Stimulated activated naive CD8-positive, alpha-beta T cell treated with anti-CD3 and anti-CD28 coated beads, Interleukin-15, amount 100 ng/mL, for 72 hours (primary cell): ENCODE results near the gene COL1A2.

Experiments
- ATAC-seq: fragments of 150-1000 bp; cut with Tn5 transposase; 2 replicates; pipeline ENCODE4 v1.10.0; 2021; ENCODE audit warnings: mild to moderate bottlenecking, moderate library complexity
- DNase-seq, 2 donors: peaks; one replicate each; pipeline ENCODE4 v3.0.0; 2021 to 2022
- H3K27ac Mint-ChIP-seq, 2 donors: one replicate each; pipeline ENCODE4 v1.8.0; 2022; ENCODE audit warnings: mild to moderate bottlenecking in 2 of 2, mixed read lengths in 2 of 2, moderate library complexity in 2 of 2
- H3K27me3 Mint-ChIP-seq: one replicate; pipeline ENCODE4 v1.8.0; 2022; ENCODE audit warnings: mixed read lengths
- H3K4me1 Mint-ChIP-seq: one replicate; pipeline ENCODE4 v1.8.0; 2022; ENCODE audit warnings: mild to moderate bottlenecking, mixed read lengths
- H3K4me3 Mint-ChIP-seq, 2 donors: one replicate each; pipeline ENCODE4 v1.8.0; 2022; ENCODE audit warnings: mild to moderate bottlenecking in 2 of 2, mixed read lengths in 2 of 2, moderate library complexity in 1 of 2
- H3K9me3 Mint-ChIP-seq, 2 donors: one replicate each; pipeline ENCODE4 v1.8.0; 2022; ENCODE audit warnings: mixed read lengths in 2 of 2

Gene COL1A2

DNA sequence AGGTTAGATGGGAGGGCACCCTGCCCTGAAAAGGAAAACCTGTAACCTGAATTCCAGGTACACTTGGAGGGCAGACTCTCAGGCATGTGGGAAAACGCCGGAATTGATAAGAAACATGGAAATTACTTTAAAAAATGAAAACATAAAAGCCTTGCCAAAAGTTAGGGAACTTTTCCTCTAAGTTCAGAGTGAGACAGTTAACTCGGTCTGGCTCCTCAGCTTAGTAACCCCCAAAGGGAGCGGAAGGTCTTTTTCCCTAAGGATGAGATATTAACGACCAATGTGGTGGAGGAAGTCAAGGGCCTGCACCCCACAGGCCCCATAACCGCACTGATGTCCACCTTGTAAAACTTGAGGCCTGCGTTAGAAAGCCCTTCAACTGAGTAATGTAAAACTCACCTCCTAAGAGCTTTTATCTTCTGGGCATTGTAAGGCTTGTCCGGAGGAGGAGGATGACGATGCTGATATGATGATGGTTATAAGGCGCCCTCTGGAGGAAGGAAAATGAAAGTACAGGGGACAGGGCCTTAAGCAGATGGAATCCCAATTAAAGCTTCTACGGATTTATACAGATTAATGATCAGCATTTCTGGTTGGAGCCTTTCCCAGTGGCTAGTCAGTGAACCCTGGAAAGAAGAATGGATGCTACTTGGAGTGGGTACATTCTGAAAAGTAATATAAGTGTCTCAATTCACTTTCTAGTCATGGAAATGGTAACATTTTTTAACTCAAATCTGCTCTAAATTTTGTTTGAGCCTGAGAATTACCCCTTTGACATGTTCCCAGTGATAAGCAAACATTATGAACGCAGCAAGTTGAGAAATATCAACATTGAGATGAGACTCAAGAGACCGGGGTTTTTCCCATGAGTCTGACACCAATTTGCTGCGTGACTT is 694 bp downstream of the COL1A2 start:
- H3K27ac Mint-ChIP-seq = no peak overlapping the region
- H3K4me3 Mint-ChIP-seq = peak overlapping the region in 1 of 2 donors; percentile 58
- no peaks in the 10 kb centered on the region for H3K9me3 Mint-ChIP-seq
- peak; percentile 9 to 33 for DNase-seq
- ATAC-seq = peak; percentile 76
- peaks cover 35% of the 10 kb centered on the region for H3K27me3 Mint-ChIP-seq
- H3K4me1 Mint-ChIP-seq = peaks cover 7% of the 10 kb centered on the region

DNA sequence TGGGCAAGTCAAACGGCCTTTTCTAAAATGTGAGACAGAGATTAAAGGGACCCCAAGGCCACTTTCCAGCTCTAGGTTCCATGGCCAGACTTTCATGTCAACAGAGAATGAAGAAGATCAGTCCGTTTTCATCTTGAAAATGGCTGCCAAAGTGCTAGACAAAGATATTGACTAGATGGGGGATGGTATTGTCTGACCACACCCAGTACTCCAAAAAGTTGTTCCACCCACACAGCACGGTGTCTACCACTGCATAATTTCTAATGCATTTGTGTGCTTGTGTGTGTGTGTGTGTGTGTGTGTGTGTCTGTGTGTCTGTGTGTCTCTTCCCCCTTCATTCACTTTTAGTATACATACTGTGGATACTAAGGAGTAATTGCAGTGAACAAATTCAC is 1.3 kb downstream of the COL1A2 start:
- ATAC-seq (no peak), DNase-seq (no peak)
- Mint-ChIP-seq H3K4me3 (no peak overlapping the region), H3K27me3 (peaks cover 32% of the 10 kb centered on the region), H3K27ac (no peak overlapping the region), H3K9me3 (no peaks in the 10 kb centered on the region), H3K4me1 (peaks cover 7% of the 10 kb centered on the region)

- peaks cover 32% of the 10 kb centered on the region for H3K27me3 Mint-ChIP-seq
- DNase-seq (no peak), ATAC-seq (no peak)
- no peaks in the 10 kb centered on the region for H3K9me3 Mint-ChIP-seq
- no peak overlapping the region for H3K27ac Mint-ChIP-seq
- peaks cover 7% of the 10 kb centered on the region for H3K4me1 Mint-ChIP-seq
- H3K4me3 Mint-ChIP-seq = no peak overlapping the region
Observed at GRCh38 chr7:94396596-94396995, 1.9 kb downstream of the COL1A2 start.

- DNase-seq (no peak), ATAC-seq (no peak)
- no peak overlapping the region for H3K4me3 Mint-ChIP-seq
- no peak overlapping the region for H3K27ac Mint-ChIP-seq
- H3K9me3 Mint-ChIP-seq = no peaks in the 10 kb centered on the region
- peaks cover 7% of the 10 kb centered on the region for H3K4me1 Mint-ChIP-seq
- H3K27me3 Mint-ChIP-seq = peaks cover 38% of the 10 kb centered on the region
Observed at GRCh38 chr7:94397722-94398121, 3.0 kb downstream of the COL1A2 start.

DNA sequence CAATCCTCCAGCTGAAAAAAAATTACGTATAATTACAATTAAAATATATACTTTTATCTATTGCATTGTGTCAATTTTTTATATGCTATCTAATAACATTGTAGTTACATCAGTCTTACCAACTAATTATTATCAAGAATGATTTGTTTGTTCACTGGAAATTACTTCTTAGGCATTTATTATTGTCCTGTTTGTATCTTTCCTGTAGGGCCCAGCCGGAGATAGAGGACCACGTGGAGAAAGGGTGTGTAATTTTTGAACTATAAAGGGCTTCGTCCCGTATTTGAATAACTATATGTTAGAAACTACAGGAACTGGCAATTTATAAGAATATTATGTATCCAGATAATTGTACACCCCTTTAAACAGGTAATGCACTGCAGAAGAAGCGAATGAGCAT is 4.1 kb downstream of the COL1A2 start:
- Mint-ChIP-seq H3K4me1 (peaks cover 7% of the 10 kb centered on the region), H3K27me3 (peaks cover 36% of the 10 kb centered on the region), H3K4me3 (no peak overlapping the region), H3K9me3 (no peaks in the 10 kb centered on the region), H3K27ac (no peak overlapping the region)
- ATAC-seq (no peak), DNase-seq (no peak)

- H3K4me1 Mint-ChIP-seq = peaks cover 3% of the 10 kb centered on the region
- H3K27ac Mint-ChIP-seq = no peak overlapping the region
- ATAC-seq (no peak), DNase-seq (no peak)
- no peak overlapping the region for H3K4me3 Mint-ChIP-seq
- H3K27me3 Mint-ChIP-seq = peaks cover 29% of the 10 kb centered on the region
- H3K9me3 Mint-ChIP-seq = no peaks in the 10 kb centered on the region
Observed at GRCh38 chr7:94400022-94400421, 5.3 kb downstream of the COL1A2 start.

DNA sequence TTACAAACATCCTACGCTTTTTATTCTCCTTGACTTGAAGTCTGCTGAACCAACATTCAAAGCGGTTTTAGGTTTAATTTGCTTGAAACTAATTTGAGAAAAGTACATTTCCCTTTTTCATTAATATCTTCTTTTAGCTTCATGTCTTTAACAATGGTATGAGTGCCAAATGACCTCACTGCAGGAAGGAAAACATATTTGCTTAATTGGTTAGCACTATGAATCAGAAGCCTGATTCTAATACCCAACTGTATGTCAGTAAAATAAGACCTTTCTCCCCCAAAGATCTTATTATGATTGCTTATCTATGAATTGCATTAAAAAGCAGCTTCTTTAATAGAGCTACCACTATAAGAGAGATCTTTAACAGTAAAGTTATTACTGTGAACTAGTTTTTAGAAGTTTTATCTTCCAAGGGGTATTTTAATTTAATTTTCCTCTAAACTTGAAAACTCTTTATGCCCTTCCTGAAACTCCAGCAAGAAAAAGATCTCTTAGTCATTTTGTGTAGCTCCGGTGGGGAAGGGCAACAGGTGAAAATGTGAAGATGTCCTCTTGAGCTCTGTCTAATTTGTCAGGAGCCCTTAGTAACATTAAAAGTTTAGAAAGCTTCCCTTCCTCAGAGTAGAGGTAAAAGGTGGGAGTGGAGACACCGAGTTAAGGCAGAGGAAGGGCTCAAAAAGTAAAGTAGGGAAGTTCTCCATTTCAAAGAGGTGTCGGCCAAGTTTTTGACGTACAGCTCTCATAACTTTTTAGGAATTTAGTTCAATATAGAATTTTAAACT is 6.1 kb downstream of the COL1A2 start:
- Mint-ChIP-seq H3K4me3 (no peak overlapping the region), H3K9me3 (no peaks in the 10 kb centered on the region), H3K27ac (no peak overlapping the region), H3K27me3 (peaks cover 21% of the 10 kb centered on the region), H3K4me1 (no peaks in the 10 kb centered on the region)
- no peak for ATAC-seq
- no peak for DNase-seq

- Mint-ChIP-seq H3K9me3 (no peaks in the 10 kb centered on the region), H3K4me3 (no peak overlapping the region), H3K27me3 (peaks cover 15% of the 10 kb centered on the region), H3K27ac (no peak overlapping the region), H3K4me1 (no peaks in the 10 kb centered on the region)
- DNase-seq = no peak
- no peak for ATAC-seq
Observed at GRCh38 chr7:94401428-94401814, 6.7 kb downstream of the COL1A2 start.

DNA sequence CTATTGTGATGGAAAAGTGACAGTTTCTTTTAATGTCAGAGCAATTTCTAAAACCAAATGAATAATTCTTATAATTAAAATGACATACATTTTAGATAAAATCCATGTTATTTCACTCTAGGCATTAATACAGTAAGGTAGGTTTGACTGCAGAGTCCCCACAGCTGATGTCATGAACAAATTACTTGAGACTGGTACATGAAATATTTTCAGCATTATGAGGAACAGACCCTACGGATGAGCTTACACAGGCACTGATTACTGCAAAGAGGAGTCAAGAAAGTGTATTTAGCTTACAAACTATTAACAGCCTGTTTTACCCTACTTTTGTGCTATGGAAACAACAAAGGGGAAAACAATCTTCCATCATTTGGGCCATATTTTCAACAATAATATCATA is 8.9 kb downstream of the COL1A2 start:
- H3K27ac Mint-ChIP-seq = no peak overlapping the region
- ATAC-seq (no peak), DNase-seq (no peak)
- peaks cover 16% of the 10 kb centered on the region for H3K27me3 Mint-ChIP-seq
- H3K4me3 Mint-ChIP-seq = no peak overlapping the region
- H3K9me3 Mint-ChIP-seq = no peaks in the 10 kb centered on the region
- no peaks in the 10 kb centered on the region for H3K4me1 Mint-ChIP-seq

- Mint-ChIP-seq H3K9me3 (no peaks in the 10 kb centered on the region), H3K4me3 (no peak overlapping the region), H3K27me3 (peaks cover 24% of the 10 kb centered on the region), H3K27ac (no peak overlapping the region), H3K4me1 (no peaks in the 10 kb centered on the region)
- no peak for DNase-seq
- no peak for ATAC-seq
Observed at GRCh38 chr7:94405506-94405905, 10.8 kb downstream of the COL1A2 start.

DNA sequence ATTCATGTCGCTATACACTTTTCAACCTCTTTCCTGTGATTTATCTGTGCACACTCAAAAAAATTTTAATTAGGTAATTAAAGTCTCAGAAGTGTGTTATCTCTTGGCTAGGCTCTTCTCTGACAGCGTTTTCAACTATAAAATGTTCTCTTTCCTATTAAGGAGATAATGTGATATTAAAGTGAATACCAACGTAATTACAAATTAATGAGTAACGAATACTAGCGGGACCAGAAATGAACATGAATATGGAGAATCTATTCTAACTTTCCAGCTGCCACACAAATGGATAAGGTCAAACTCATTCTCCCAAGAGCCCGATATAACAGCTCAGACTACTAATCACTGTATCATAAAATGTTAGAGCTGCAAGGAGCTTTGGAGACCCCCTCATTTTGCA is 12.0 kb downstream of the COL1A2 start:
- Mint-ChIP-seq H3K9me3 (no peaks in the 10 kb centered on the region), H3K27ac (no peak overlapping the region), H3K27me3 (peaks cover 24% of the 10 kb centered on the region), H3K4me1 (no peaks in the 10 kb centered on the region), H3K4me3 (no peak overlapping the region)
- ATAC-seq (no peak), DNase-seq (no peak)

GRCh38 chr7:94409200-94409948 is 14.7 kb downstream of the COL1A2 start:
- Mint-ChIP-seq H3K4me3 (no peak overlapping the region), H3K27ac (no peak overlapping the region), H3K9me3 (no peaks in the 10 kb centered on the region), H3K4me1 (no peaks in the 10 kb centered on the region), H3K27me3 (peaks cover 13% of the 10 kb centered on the region)
- ATAC-seq = no peak
- no peak for DNase-seq

- Mint-ChIP-seq H3K27me3 (peaks cover 13% of the 10 kb centered on the region), H3K4me3 (no peak overlapping the region), H3K4me1 (no peaks in the 10 kb centered on the region), H3K27ac (no peak overlapping the region), H3K9me3 (no peaks in the 10 kb centered on the region)
- DNase-seq (no peak), ATAC-seq (no peak)
Observed at GRCh38 chr7:94410413-94411187, 15.9 kb downstream of the COL1A2 start.

DNA sequence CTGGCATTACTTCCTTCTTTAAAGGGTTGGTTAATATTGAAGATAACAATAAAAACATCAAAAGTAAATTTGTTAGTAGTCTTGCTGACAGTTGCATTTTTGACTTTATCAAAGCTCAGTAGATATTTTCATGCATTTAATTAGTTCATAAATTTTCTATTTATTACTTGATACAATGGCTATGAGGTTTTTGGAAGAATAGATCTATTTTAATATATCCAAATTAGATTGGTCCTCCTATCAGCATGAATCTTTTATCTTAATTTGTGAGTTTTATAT is 16.4 kb downstream of the COL1A2 start:
- Mint-ChIP-seq H3K27me3 (peaks cover 13% of the 10 kb centered on the region), H3K9me3 (no peaks in the 10 kb centered on the region), H3K27ac (no peak overlapping the region), H3K4me3 (no peak overlapping the region), H3K4me1 (no peaks in the 10 kb centered on the region)
- no peak for DNase-seq
- no peak for ATAC-seq

DNA sequence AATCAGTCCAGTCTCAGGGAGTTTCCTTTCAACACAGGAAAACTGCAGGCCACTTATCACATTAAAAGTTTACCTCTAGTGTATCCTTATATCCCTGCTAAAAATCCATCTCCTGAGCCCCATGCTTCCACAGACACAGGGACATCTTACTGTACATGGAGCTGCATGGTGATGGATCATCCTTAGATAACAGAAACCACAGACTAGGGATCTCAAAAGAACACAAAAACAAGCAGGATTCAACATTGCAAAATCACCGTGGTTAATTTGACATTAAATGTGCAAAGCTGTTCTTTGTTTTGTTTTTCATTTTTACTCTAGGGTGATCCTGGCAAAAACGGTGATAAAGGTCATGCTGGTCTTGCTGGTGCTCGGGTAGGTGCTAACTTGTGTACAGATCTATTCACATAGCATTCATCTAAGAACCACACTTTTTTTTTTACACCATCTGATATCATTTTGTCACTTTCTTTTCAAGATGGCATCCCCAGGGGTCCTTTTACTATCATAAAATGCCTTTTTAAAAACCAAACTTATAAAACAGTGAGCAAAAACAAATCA is 18.1 kb downstream of the COL1A2 start:
- ATAC-seq (no peak), DNase-seq (no peak)
- peaks cover 13% of the 10 kb centered on the region for H3K27me3 Mint-ChIP-seq
- H3K27ac Mint-ChIP-seq = no peak overlapping the region
- no peaks in the 10 kb centered on the region for H3K9me3 Mint-ChIP-seq
- no peak overlapping the region for H3K4me3 Mint-ChIP-seq
- H3K4me1 Mint-ChIP-seq = no peaks in the 10 kb centered on the region
